Measurements from ENCODE around the gene SYNJ1. TPM values are rescaled to one million over a fixed set of nuclear protein-coding genes. Genes with fewer than 3 reads are reported as not detected.
"Not testable (repeated sequence)": the region's sequence is repeated elsewhere in the genome, so short reads cannot be mapped to it uniquely, and the experiment has no call there.

The SYNJ1 gene
- polyA plus RNA-seq, 3 donors = 12.2 to 15.7 (median 14.6) TPM

GRCh38 chr21:32612075-32612998 lies 115.5 kb downstream of the SYNJ1 start, which contains the start of gene CFAP298:
Gene CFAP298 (minus strand): TSS chr21:32612377. CDS start chr21:32612243, 134 bp downstream.
- DNase-seq = peak; percentile 93

GRCh38 chr21:32611471-32611997 lies 116.3 kb downstream of the SYNJ1 start:
- DNase-seq = no peak

- DNase-seq = not testable (repeated sequence)
Measured at GRCh38 chr21:32610940-32611339, 116.9 kb downstream of the SYNJ1 start.

DNA sequence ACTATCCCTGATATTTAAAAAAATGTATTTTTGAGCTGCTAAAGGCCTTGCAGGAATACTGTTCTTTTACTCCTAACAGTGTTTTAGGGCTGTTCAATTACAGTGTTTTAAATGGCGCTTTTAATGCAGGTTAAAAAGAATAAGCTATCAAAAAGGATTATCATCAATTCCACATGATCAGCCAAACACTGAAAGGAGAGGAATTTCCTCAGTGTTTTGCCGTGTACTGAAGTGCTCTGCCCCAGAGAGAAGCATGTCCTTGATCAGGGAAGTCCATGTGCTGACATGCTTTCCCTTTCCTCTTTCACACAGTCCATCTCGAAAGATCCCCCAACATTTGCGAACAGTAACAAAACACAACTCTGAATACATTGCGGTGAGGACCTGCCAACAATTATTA lies 119.0 kb downstream of the SYNJ1 start:
- DNase-seq = no peak

DNA sequence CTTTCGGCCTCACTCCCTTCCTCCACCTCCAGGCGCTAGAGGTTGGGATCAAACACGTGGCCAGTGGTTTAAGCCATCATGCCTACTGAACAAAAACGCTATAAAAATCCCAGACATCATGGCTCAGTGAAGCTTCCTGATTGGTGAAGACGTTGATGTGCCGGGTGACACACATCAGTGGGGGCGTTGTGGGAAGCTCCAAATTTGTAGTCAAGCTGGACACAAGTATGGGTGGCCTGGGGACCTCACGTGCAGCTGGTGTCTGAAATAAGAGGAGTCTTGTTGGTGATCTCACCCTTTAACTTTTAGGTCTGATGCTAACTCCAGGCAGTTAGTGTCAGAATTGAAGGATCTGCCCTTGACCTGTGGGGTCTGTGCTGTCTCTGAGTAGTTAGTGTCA lies 122.3 kb downstream of the SYNJ1 start:
- no peak for DNase-seq

- no peak for DNase-seq
Measured at GRCh38 chr21:32604464-32604863, 123.3 kb downstream of the SYNJ1 start.

GRCh38 chr21:32603131-32603530 lies 124.7 kb downstream of the SYNJ1 start:
- DNase-seq = no peak

DNA sequence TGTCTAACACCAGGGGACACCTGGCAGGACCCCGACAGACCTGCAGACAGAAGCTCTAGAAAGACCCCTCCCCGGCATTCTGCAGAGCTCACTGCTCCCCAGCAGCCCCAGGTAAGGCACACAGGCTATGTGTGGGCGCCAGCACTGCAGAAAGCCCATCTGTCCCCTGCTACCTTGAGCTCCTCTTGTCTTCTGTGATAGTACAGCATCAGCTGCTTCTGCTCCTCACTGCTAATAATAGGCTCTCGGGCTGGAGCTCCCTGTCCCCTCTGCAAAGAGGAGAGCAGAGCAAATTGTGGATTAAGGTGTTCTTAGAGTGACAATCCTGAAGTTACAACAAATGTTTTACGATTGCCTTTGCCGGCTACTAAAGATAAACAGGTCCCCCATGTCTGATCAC lies 125.7 kb downstream of the SYNJ1 start:
- DNase-seq = no peak

DNA sequence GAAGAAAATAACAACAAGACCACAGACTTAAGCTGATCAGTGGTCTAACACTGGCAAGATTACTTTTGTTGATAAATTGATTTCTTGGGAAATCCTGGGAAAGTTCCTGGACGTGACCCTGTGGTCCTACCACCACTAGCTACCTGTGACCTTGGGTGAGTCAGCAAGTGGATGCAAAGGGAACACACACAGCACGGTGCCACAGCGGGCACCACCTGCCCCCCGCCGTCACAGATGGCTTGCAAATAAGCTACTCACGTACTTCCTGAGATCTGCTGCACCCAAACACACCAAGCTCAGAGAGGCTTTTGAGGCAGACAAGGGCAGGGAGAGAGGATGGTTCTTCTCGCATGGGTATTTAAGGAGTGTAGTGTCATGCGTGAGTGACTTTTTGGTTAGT lies 128.3 kb downstream of the SYNJ1 start:
- DNase-seq = no peak

GRCh38 chr21:32599091-32599490 lies 128.7 kb downstream of the SYNJ1 start:
- DNase-seq = peak; percentile 86

GRCh38 chr21:32597205-32597604 lies 130.6 kb downstream of the SYNJ1 start:
- no peak for DNase-seq

GRCh38 chr21:32595431-32595830 lies 132.4 kb downstream of the SYNJ1 start:
- DNase-seq = no peak

GRCh38 chr21:32593690-32594089 lies 134.1 kb downstream of the SYNJ1 start:
- DNase-seq = no peak

GRCh38 chr21:32592929-32593502 lies 134.8 kb downstream of the SYNJ1 start:
- no peak for DNase-seq

DNA sequence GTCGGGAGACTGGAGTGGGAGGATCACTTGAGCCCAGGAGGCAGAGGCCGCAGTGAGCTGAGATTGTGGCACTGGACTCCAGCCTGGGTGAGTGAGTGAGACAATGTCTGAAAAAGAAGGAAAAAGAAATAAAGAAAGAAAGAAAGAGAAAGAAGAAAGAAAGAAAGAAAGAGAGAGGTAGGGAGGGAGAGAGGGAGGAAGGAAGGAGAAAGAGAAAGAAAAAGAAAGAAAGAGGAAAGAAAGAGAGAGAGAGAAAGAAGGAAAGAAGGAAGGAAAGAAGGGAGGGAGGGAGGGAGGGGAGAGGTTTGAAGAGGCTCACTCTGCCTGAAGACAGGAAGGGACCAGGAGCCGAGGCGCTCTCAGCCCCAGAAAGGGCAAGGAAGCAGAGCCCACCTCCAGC lies 137.7 kb downstream of the SYNJ1 start:
- DNase-seq = no peak

GRCh38 chr21:32587651-32588050 lies 140.2 kb downstream of the SYNJ1 start:
- DNase-seq = no peak

- no peak for DNase-seq
Measured at GRCh38 chr21:32587120-32587519, 140.7 kb downstream of the SYNJ1 start.

DNA sequence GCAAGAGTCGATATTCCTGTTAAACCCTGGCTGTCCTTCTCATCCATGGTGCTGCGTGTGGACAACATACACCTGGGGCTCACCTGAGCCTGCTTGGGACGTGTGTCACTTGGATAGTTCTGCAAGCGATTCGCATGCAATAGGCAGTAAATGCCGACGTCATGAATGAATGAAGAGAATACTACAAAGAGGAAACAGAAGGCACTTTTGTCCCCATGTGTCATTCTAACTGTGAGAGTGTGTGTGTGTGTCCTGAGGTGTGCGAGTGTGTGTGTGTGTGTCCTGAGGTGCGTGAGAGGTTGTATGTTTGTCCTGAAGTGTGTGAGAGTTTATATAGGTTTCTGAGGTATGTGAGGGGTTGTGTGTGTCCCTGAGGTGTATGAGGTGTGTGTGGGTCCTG lies 141.8 kb downstream of the SYNJ1 start:
- no peak for DNase-seq

DNA sequence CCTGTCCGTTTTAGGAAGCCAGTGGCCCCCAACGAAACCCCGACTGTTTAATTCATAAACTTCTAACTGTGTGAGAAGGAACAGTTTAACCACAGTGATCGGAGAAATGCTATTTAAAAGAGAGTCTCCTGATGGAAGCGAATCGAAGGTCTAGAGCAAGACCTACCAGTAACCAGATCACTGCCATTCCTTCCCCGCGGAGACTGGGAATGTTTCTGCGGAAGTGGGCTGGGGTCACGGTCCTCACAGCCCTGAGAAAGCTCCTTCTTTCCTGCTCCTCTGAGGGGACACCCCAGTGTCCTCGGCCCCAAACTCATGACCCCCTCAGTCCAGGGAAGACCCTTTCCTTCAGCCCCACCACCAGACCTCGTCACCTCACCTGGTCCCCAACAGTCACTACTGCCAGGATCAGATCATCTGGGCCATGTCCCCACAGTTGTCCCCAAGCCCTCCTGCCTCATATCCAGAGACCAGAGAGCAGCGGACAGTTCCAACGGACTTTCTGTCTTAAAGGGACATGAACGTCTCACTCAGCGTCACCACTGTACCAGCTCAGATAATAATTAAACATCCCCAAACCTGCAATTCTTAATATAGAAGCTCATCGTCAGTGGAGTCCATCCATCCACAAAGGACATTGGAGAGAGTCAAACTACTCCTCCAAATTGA lies 142.6 kb downstream of the SYNJ1 start, which contains the start of gene TCP10L:
Gene TCP10L, minus strand, starts transcription at position 482 of the 669 bp plus-strand sequence. CDS start 1,219 bp downstream, outside the sequence.
- no peak for DNase-seq

DNA sequence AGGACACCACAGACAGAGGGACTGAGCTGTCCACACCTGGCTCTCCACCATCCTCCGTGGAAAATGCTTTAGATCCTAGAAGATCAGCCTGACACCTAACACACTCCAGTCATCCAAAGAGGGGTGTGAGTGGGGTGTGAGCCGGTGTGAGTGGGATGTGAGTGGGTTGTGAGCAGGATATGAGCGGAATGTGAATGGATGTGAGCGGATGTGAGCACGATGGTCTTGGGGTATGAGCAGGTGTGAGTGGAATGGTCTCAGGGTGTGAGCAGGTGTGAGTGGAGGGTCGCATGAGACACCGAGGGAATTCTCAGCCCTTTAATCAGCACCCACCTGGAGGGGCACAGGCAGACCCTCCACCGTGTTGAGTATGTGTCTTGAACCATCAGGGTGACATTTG lies 143.3 kb downstream of the SYNJ1 start:
- DNase-seq = no peak

- no peak for DNase-seq
Measured at GRCh38 chr21:32581732-32582131, 146.1 kb downstream of the SYNJ1 start.

DNA sequence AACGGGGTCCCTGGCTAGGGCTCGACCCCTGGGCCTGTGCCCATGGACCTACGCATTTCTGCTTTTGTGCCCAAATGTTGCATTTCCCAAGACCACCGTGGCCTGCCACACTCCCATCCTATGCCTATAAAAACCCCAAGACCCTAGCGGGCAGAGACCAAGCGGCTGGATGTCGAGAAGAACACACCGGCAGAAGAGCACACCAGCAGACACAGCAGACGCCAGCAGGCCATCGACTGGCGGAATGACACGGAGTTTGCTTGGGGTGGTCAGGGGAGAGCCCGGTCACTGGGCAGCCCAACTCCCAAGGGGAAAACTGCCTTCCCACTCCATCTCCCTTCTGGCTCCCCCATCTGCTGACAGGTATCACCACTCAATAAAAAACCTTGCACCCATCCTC lies 146.9 kb downstream of the SYNJ1 start:
- DNase-seq = no peak

Data from renal pelvis (tissue), 4 donors.